ENCODE measurements around the gene APOBEC3C.
"Not testable (repeated sequence)": the region's sequence is repeated elsewhere in the genome, so short reads cannot be mapped to it uniquely, and the experiment has no call there.

GRCh38 chr22:39061290-39061689 lies 47.2 kb downstream of the APOBEC3C start:
- TF ChIP-seq POLR2A (IDR thresholded peaks at IDR 0.05; ENCODE audit: low read length); GATA1 (IDR thresholded peaks at IDR 0.05; ENCODE audit: low read depth, low read length): not testable (repeated sequence)

Measured in erythroblast (primary cell).